CD14-positive monocyte (primary cell): ENCODE results near the gene ACBD6. TPM values are rescaled to one million over a fixed set of nuclear protein-coding genes. Genes with fewer than 3 reads are reported as not detected.

Experiments used
- DNase-seq, 3 donors: peaks; one replicate each; pipeline ENCODE4 v3.0.0-alpha.2; 2011 to 2022
- H2AFZ ChIP-seq: 2 replicates; pipeline ENCODE4 v1.6.0; 2012; ENCODE audit warnings: mild to moderate bottlenecking, low read depth, low read length, inconsistent platforms; ENCODE audit not compliant: insufficient read depth, poor library complexity, severe bottlenecking
- H3K27ac ChIP-seq, 2 donors: 1 replicate in 1 of 2; 2 replicates in 1 of 2; pipeline ENCODE4 v1.5.1; 2012 to 2013; ENCODE audit warnings: low read length in 2 of 2, control low read depth in 1 of 2, inconsistent platforms in 1 of 2, low read depth in 1 of 2, mild to moderate bottlenecking in 1 of 2
- H3K27me3 ChIP-seq, 2 donors: one replicate each; pipeline versions ENCODE4 v1.6.0 to v1.6.1; 2011 to 2013; ENCODE audit warnings: low read length in 2 of 2; ENCODE audit not compliant: control insufficient read depth in 2 of 2, insufficient read depth in 2 of 2
- H3K36me3 ChIP-seq, 2 donors: replicated peaks in 1 of 2; 1 replicate in 1 of 2; 2 replicates in 1 of 2; pipeline versions ENCODE4 v1.5.1 to v1.6.1; 2012 to 2013; ENCODE audit warnings: low read length in 2 of 2, control low read depth in 1 of 2, inconsistent platforms in 1 of 2, mild to moderate bottlenecking in 1 of 2; ENCODE audit not compliant: insufficient read depth in 2 of 2, control insufficient read depth in 1 of 2
- H3K4me1 ChIP-seq, 2 donors: 1 replicate in 1 of 2; 2 replicates in 1 of 2; pipeline versions ENCODE4 v1.5.1 to v1.6.1; 2012 to 2013; ENCODE audit warnings: low read length in 2 of 2, control low read depth in 1 of 2, inconsistent platforms in 1 of 2, mild to moderate bottlenecking in 1 of 2, moderate library complexity in 1 of 2; ENCODE audit not compliant: insufficient read depth in 2 of 2, control insufficient read depth in 1 of 2
- H3K4me2 ChIP-seq: replicated peaks from 2 replicates; pipeline ENCODE3; 2012; ENCODE audit warnings: low read length, moderate library complexity, mild to moderate bottlenecking; ENCODE audit not compliant: poor library complexity, severe bottlenecking; ENCODE audit errors: extremely low read depth
- H3K4me3 ChIP-seq, 3 experiments: fragments of 200-600 bp in 1 of 3; sonication (generic) in 1 of 3; replicated peaks in 1 of 3; 1 replicate in 2 of 3; 2 replicates in 1 of 3; pipeline ENCODE4 v1.5.1; 2011 to 2013; ENCODE audit warnings: low read length in 3 of 3, mild to moderate bottlenecking in 3 of 3, control low read depth in 2 of 3, low read depth in 2 of 3, inconsistent platforms in 1 of 3, moderate library complexity in 1 of 3
- H3K79me2 ChIP-seq: 2 replicates; pipeline ENCODE4 v1.6.0; 2012; ENCODE audit warnings: mild to moderate bottlenecking, control low read depth, inconsistent platforms, low read length, moderate library complexity; ENCODE audit not compliant: insufficient read depth
- H3K9ac ChIP-seq: 2 replicates; pipeline ENCODE4 v1.6.0; 2017; ENCODE audit warnings: low read length, mild to moderate bottlenecking; ENCODE audit not compliant: insufficient read depth, poor library complexity, severe bottlenecking
- H3K9me3 ChIP-seq, 2 donors: replicated peaks in 1 of 2; 1 replicate in 1 of 2; 2 replicates in 1 of 2; pipeline versions ENCODE4 v1.5.1 to v1.6.1; 2012 to 2013; ENCODE audit warnings: low read length in 2 of 2, control low read depth in 1 of 2; ENCODE audit not compliant: control insufficient read depth in 1 of 2, insufficient read depth in 1 of 2
- H4K20me1 ChIP-seq: 2 replicates; pipeline ENCODE4 v1.6.0; 2012; ENCODE audit warnings: mild to moderate bottlenecking, low read length, control low read depth, moderate library complexity; ENCODE audit not compliant: insufficient read depth
- H3K27ac Mint-ChIP-seq, 7 donors: one replicate each; pipeline ENCODE4 v1.8.0; 2020; ENCODE audit warnings: mild to moderate bottlenecking in 7 of 7, mixed read lengths in 7 of 7, moderate library complexity in 6 of 7, inconsistent platforms in 2 of 7
- H3K27me3 Mint-ChIP-seq, 3 donors: one replicate each; pipeline ENCODE4 v1.8.0; 2021 to 2022; ENCODE audit warnings: low read depth in 3 of 3, mild to moderate bottlenecking in 3 of 3, mixed read lengths in 3 of 3, moderate library complexity in 3 of 3, inconsistent platforms in 1 of 3
- H3K36me3 Mint-ChIP-seq, 2 donors: one replicate each; pipeline ENCODE4 v1.8.0; 2020; ENCODE audit warnings: mixed read lengths in 2 of 2, inconsistent platforms in 1 of 2, mild to moderate bottlenecking in 1 of 2
- H3K4me1 Mint-ChIP-seq: one replicate; pipeline ENCODE4 v1.8.0; 2020; ENCODE audit warnings: mild to moderate bottlenecking, mixed read lengths
- H3K4me3 Mint-ChIP-seq, 2 donors: one replicate each; pipeline ENCODE4 v1.8.0; 2020; ENCODE audit warnings: mild to moderate bottlenecking in 2 of 2, mixed read lengths in 2 of 2, moderate library complexity in 1 of 2
- H3K9me3 Mint-ChIP-seq, 7 donors: one replicate each; pipeline ENCODE4 v1.8.0; 2020 to 2022; ENCODE audit warnings: mixed read lengths in 7 of 7, mild to moderate bottlenecking in 6 of 7, moderate library complexity in 6 of 7, inconsistent platforms in 2 of 7
- WGBS: methylation state at CpG from one replicate; pipeline ENCODE4 v1.1.5; 2013; ENCODE audit warnings: missing lambda C conversion rate; ENCODE audit not compliant: insufficient coverage; 5-methylcytosine and 5-hydroxymethylcytosine counted together
- intact Hi-C, 2 donors: fragments of 100-400 bp; cut with micrococcal nuclease; formaldehyde crosslinking; loops; one replicate each; pipeline versions ENCODE4 v1.15.0 to v1.15.1; 2023
- polyA plus RNA-seq, 3 donors: library from polyadenylated mRNA; depleted of rRNA in 1 of 3; unstranded in 2 of 3; stranded (reverse) in 1 of 3; fragments of 300-500 nt in 2 of 3; fragments of >200 nt in 1 of 3; fragmentation: Illumina TruSeq in 2 of 3; gene quantifications; 1 replicate in 2 of 3; 2 replicates in 1 of 3; pipeline ENCODE4 v1.2.3, GENCODE V29; 2012 to 2021
- TF ChIP-seq, protein P1 (sequence below): fragments of 200-600 bp; IDR thresholded peaks from one replicate; pipeline ENCODE4 v1.8.0; 2022; ENCODE audit warnings: antibody characterized with exemption, mild to moderate bottlenecking

ACBD6 gene
- polyA plus RNA-seq, 3 donors = 19.3 to 35.3 (median 19.7) TPM

DNA sequence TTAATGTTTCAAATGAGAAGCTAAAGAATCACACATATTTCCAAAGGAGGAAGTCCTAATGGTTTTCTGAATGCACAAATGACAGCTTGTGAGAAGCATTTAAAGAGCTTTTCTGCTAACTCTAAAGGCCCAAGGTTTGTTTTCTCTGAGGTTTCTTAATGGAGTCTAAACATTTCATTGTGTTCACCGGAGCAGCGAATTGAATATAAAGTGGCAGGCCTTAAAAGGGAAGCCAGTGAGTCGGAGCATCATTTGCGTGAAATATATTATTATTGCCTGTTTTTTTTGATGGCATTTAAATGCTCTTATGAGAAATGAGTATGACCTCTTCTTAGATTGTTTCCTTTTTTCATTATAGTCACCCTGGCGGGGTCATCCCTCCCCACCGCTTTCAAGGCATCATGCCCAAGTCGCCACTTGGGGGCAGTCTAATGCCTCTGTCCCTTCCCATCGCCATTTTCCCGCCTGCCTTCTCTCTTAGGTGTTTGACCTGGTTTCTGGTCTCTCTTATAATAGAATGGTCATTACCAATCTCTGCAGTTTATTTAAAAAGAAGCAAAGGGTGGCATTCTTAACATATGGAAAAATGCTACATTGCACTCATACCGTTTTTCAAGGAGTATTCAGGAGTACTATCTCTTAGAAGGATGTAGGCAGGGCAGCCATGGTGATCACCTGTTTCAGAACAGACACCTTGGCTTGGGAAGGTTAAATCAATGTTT lies 31.1 kb upstream of the ACBD6 start:
- H3K27ac ChIP-seq = no peak overlapping the region
- TF ChIP-seq, protein P1, sequence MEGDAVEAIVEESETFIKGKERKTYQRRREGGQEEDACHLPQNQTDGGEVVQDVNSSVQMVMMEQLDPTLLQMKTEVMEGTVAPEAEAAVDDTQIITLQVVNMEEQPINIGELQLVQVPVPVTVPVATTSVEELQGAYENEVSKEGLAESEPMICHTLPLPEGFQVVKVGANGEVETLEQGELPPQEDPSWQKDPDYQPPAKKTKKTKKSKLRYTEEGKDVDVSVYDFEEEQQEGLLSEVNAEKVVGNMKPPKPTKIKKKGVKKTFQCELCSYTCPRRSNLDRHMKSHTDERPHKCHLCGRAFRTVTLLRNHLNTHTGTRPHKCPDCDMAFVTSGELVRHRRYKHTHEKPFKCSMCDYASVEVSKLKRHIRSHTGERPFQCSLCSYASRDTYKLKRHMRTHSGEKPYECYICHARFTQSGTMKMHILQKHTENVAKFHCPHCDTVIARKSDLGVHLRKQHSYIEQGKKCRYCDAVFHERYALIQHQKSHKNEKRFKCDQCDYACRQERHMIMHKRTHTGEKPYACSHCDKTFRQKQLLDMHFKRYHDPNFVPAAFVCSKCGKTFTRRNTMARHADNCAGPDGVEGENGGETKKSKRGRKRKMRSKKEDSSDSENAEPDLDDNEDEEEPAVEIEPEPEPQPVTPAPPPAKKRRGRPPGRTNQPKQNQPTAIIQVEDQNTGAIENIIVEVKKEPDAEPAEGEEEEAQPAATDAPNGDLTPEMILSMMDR = peak; percentile 80
- H2AFZ ChIP-seq = peak overlapping the region; percentile 22
- no peaks in the 10 kb centered on the region for H3K36me3 Mint-ChIP-seq
- intact Hi-C loops = loop anchor here in 1 of 2 donors (5.0 kb wide), 1 partner anchor 329 kb away; no protein-coding TSS in a partner anchor
- no peaks in the 10 kb centered on the region for H3K27me3 ChIP-seq
- H3K4me1 Mint-ChIP-seq = no peaks in the 10 kb centered on the region
- H3K9me3 Mint-ChIP-seq = no peaks in the 10 kb centered on the region
- H3K4me3 Mint-ChIP-seq = no peak overlapping the region
- H3K27me3 Mint-ChIP-seq = peaks cover 0 to 4% (median 0%) of the 10 kb centered on the region in 3 donors
- DNase-seq = peak; percentile 42 to 49 (median 47)
- no peaks in the 10 kb centered on the region for H3K9me3 ChIP-seq
- H3K4me1 ChIP-seq = no peaks in the 10 kb centered on the region
- no peak overlapping the region for H3K27ac Mint-ChIP-seq
- H3K36me3 ChIP-seq = no peaks in the 10 kb centered on the region
- H3K4me3 ChIP-seq = no peak overlapping the region
- no peak overlapping the region for H3K9ac ChIP-seq
- H3K79me2 ChIP-seq = no peaks in the 10 kb centered on the region
- H4K20me1 ChIP-seq = no peaks in the 10 kb centered on the region
- 100% methylated on average over 2 of the region's 10 CpGs for WGBS
- no peak overlapping the region for H3K4me2 ChIP-seq

DNA sequence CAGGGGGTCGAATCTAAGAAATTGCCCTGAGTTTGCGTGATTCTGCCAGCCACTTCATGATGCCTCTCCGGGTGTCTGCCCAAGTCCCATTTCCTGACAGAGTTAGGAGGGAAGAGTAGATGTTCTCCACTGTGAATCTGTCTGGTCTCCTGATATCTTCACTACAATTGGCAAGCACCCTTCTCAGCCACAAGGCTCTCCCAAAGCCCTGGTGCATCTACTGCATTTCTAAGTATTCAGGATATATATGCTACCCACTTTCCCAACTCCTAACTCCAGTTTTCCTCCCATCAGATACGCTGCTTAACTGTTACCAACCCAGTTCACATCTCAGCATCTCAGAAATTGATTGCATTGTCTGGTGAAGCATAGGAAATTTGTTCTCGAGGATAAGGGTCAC lies 30.5 kb upstream of the ACBD6 start:
- H3K36me3 ChIP-seq = no peaks in the 10 kb centered on the region
- H3K4me3 Mint-ChIP-seq = no peak overlapping the region

More for the DNA sequence above, 30.5 kb upstream of the ACBD6 start:
- Mint-ChIP-seq H3K9me3 (no peaks in the 10 kb centered on the region), H3K4me1 (no peaks in the 10 kb centered on the region), H3K27ac (peak overlapping the region in 1 of 7 donors; percentile 15), H3K27me3 (peaks cover 0 to 4% (median 0%) of the 10 kb centered on the region in 3 donors), H3K36me3 (no peaks in the 10 kb centered on the region)
- Histone ChIP-seq H3K27ac (no peak overlapping the region), H3K4me3 (no peak overlapping the region), H4K20me1 (no peaks in the 10 kb centered on the region), H3K4me1 (no peaks in the 10 kb centered on the region), H3K9ac (no peak overlapping the region), H3K79me2 (no peaks in the 10 kb centered on the region), H3K9me3 (no peaks in the 10 kb centered on the region), H2AFZ (no peak overlapping the region), H3K27me3 (no peaks in the 10 kb centered on the region), H3K4me2 (no peak overlapping the region)
- TF ChIP-seq, protein P1 = no peak
- DNase-seq = no peak
- intact Hi-C loops = loop anchor here in 1 of 2 donors (5.0 kb wide), 1 partner anchor 329 kb away; no protein-coding TSS in a partner anchor
- 90% methylated on average over 2 of the region's 5 CpGs for WGBS
